WTC11 (cell line): ENCODE measurements around the gene ARID3C. TPM values are rescaled to one million over a fixed set of nuclear protein-coding genes. Genes with fewer than 3 reads are reported as not detected.

Experiments used
- ATAC-seq: fragments of 200-7000 bp; cut with Tn5 transposase; 2 replicates; pipeline ENCODE4 v1.10.0; 2021; ENCODE audit warnings: mild to moderate bottlenecking, moderate library complexity
- CTCF ChIA-PET: fragments of 300-600 bp; sonication (Branson Sonifier 250); formaldehyde crosslinking; loops from one replicate; lab custom pipeline; 2021; ENCODE audit warnings: antibody characterized with exemption; lab: Charles Lee
- POLR2A ChIA-PET: fragments of 350-600 bp; sonication (Branson Sonifier 250); formaldehyde crosslinking; loops from one replicate; lab custom pipeline; 2021; ENCODE audit warnings: antibody characterized with exemption; lab: Charles Lee
- DNase-seq: peaks from one replicate; pipeline ENCODE4 v3.0.0; 2021; ENCODE audit warnings: low spot score
- H3K27ac Mint-ChIP-seq: 2 replicates; pipeline ENCODE4 v1.8.0; 2021; ENCODE audit warnings: mixed read lengths
- H3K27me3 Mint-ChIP-seq: 2 replicates; pipeline ENCODE4 v1.8.0; 2021; ENCODE audit warnings: low read depth, mild to moderate bottlenecking, moderate library complexity, mixed read lengths
- H3K36me3 Mint-ChIP-seq: 2 replicates; pipeline ENCODE4 v1.8.0; 2021; ENCODE audit warnings: mixed read lengths
- H3K4me1 Mint-ChIP-seq: 2 replicates; pipeline ENCODE4 v1.8.0; 2022; ENCODE audit warnings: mixed read lengths
- H3K4me3 Mint-ChIP-seq: 2 replicates; pipeline ENCODE4 v1.8.0; 2021; ENCODE audit warnings: mild to moderate bottlenecking, moderate library complexity, mixed read lengths
- H3K9me3 Mint-ChIP-seq: 2 replicates; pipeline ENCODE4 v1.8.0; 2021; ENCODE audit warnings: mixed read lengths
- AFF4 ChIP-seq: sonication (generic); formaldehyde crosslinking; IDR thresholded peaks from 2 replicates; pipeline ENCODE4 v1.8.1; 2023; ENCODE audit warnings: mild to moderate bottlenecking, missing genetic modification reagents, borderline replicate concordance
- ARID4B ChIP-seq: sonication (generic); formaldehyde crosslinking; IDR thresholded peaks from 2 replicates; pipeline ENCODE4 v1.8.0; 2023; ENCODE audit warnings: missing genetic modification reagents, mild to moderate bottlenecking, borderline replicate concordance
- FOXK1 ChIP-seq: sonication (generic); formaldehyde crosslinking; IDR thresholded peaks from 2 replicates; pipeline ENCODE4 v1.8.0; 2022; ENCODE audit warnings: mild to moderate bottlenecking, moderate library complexity, missing genetic modification reagents
- JUN ChIP-seq: sonication (generic); formaldehyde crosslinking; IDR thresholded peaks from 2 replicates; pipeline ENCODE4 v1.8.0; 2023; ENCODE audit warnings: mild to moderate bottlenecking, missing genetic modification reagents
- MYBL2 ChIP-seq: sonication (generic); formaldehyde crosslinking; IDR thresholded peaks from 2 replicates; pipeline ENCODE4 v1.8.1; 2023; ENCODE audit warnings: mild to moderate bottlenecking, moderate library complexity, missing genetic modification reagents
- NR1H2 ChIP-seq: sonication (generic); formaldehyde crosslinking; IDR thresholded peaks from 2 replicates; pipeline ENCODE4 v1.9.0; 2021; ENCODE audit warnings: mild to moderate bottlenecking, moderate library complexity, missing genetic modification reagents
- NR2C2 ChIP-seq: sonication (generic); formaldehyde crosslinking; IDR thresholded peaks from 2 replicates; pipeline ENCODE4 v1.8.0; 2022; ENCODE audit warnings: mild to moderate bottlenecking, missing genetic modification reagents
- NR3C1 ChIP-seq: sonication (generic); formaldehyde crosslinking; conservative IDR thresholded peaks from 2 replicates; pipeline ENCODE4 v1.8.1; 2023; ENCODE audit warnings: low read depth, mild to moderate bottlenecking, missing genetic modification reagents
- OVOL2 ChIP-seq: fragments of 250-450 bp; sonication (Bioruptor Pico); IDR thresholded peaks from 2 replicates; pipeline ENCODE4 v1.9.0; 2021; ENCODE audit warnings: mild to moderate bottlenecking, borderline replicate concordance
- SMAD4 ChIP-seq: sonication (generic); formaldehyde crosslinking; IDR thresholded peaks from 2 replicates; pipeline ENCODE4 v1.8.0; 2022; ENCODE audit warnings: mild to moderate bottlenecking, missing genetic modification reagents
- TEAD1 ChIP-seq: sonication (generic); formaldehyde crosslinking; IDR thresholded peaks from 2 replicates; pipeline ENCODE4 v1.8.0; 2022; ENCODE audit warnings: mild to moderate bottlenecking, missing genetic modification reagents
- ZBTB21 ChIP-seq: sonication (generic); formaldehyde crosslinking; IDR thresholded peaks from 2 replicates; pipeline ENCODE4 v1.8.1; 2023; ENCODE audit warnings: mild to moderate bottlenecking, missing genetic modification reagents, borderline replicate concordance
- ZNF317 ChIP-seq: sonication (generic); formaldehyde crosslinking; IDR thresholded peaks from 2 replicates; pipeline ENCODE4 v1.8.1; 2023; ENCODE audit warnings: low read depth, mild to moderate bottlenecking, moderate library complexity, missing genetic modification reagents, borderline replicate concordance
- ZNF512 ChIP-seq: sonication (generic); formaldehyde crosslinking; IDR thresholded peaks from 2 replicates; pipeline ENCODE4 v1.8.1; 2022; ENCODE audit warnings: missing genetic modification reagents, borderline replicate concordance
- total RNA-seq: library from RNA; stranded (reverse); gene quantifications from 3 replicates; pipeline ENCODE4 v1.2.3, GENCODE V29; 2021

Gene ARID3C
- total RNA-seq, 1 experiment from 2014 or later: 0.15 TPM

- no peak overlapping the region for H3K4me3 Mint-ChIP-seq
- DNase-seq (no peak), ATAC-seq (no peak)
- no peaks in the 10 kb centered on the region for H3K9me3 Mint-ChIP-seq
- peaks cover 54% of the 10 kb centered on the region for H3K27me3 Mint-ChIP-seq
- TF ChIP-seq TEAD1 (CRISPR knock-in tag) (no peak), JUN (no peak), OVOL2 (CRISPR knock-in tag) (no peak), FOXK1 (CRISPR knock-in tag) (no peak), ARID4B (CRISPR knock-in tag) (no peak), NR3C1 (CRISPR knock-in tag) (no peak), ZNF317 (CRISPR knock-in tag) (no peak), SMAD4 (CRISPR knock-in tag) (no peak), NR2C2 (CRISPR knock-in tag) (no peak), ZBTB21 (CRISPR knock-in tag) (no peak), MYBL2 (CRISPR knock-in tag) (no peak), AFF4 (CRISPR knock-in tag) (no peak)
- peaks cover 32% of the 10 kb centered on the region for H3K4me1 Mint-ChIP-seq
- POLR2A ChIA-PET: interaction anchor here (1.1 to 1.2 kb wide), 2 partner anchors 10 to 13 kb away, joined by 6 to 8 read pairs; partner anchors contain the start of gene GALT
- CTCF ChIA-PET: interaction anchor here (0.7 to 6.7 kb wide), 25 partner anchors 8 to 896 kb away, joined by 3 to 94 read pairs (median 6); partner anchors contain the start of genes DCTN3, GALT, IL11RA and RPP25L
- H3K36me3 Mint-ChIP-seq: peaks cover 4% of the 10 kb centered on the region
- no peak overlapping the region for H3K27ac Mint-ChIP-seq
These were observed 4.3 kb upstream of the ARID3C start for GRCh38 chr9:34633166-34633565.

GRCh38 chr9:34630402-34631154 is 1.7 kb upstream of the ARID3C start:
- Mint-ChIP-seq H3K36me3 (peaks cover 4% of the 10 kb centered on the region), H3K9me3 (no peaks in the 10 kb centered on the region), H3K4me3 (peak overlapping the region; percentile 73), H3K4me1 (peaks cover 24% of the 10 kb centered on the region), H3K27me3 (peaks cover 72% of the 10 kb centered on the region), H3K27ac (no peak overlapping the region)
- ChIA-PET CTCF (interaction anchor here (1.9 to 3.4 kb wide), 4 partner anchors 16 to 83 kb away, joined by 6 to 12 read pairs (median 9); partner anchors contain the start of gene GALT), POLR2A (interaction anchor here (0.6 kb wide), 1 partner anchor 227 kb away, joined by 5 read pairs; no protein-coding TSS in a partner anchor)
- DNase-seq: no peak
- TF ChIP-seq NR1H2: no peak
- no peak for ATAC-seq

- H3K9me3 Mint-ChIP-seq: no peaks in the 10 kb centered on the region
- ATAC-seq: no peak
- no peak for TF ChIP-seq ZNF512
- TF ChIP-seq, all 79 proteins: peak for 0
These were observed 584 bp upstream of the ARID3C start for GRCh38 chr9:34629491-34629808.

More at GRCh38 chr9:34629491-34629808, 584 bp upstream of the ARID3C start:
- peaks cover 21% of the 10 kb centered on the region for H3K4me1 Mint-ChIP-seq
- ChIA-PET POLR2A (no interaction called here), CTCF (interaction anchor here (0.8 to 3.4 kb wide), 11 partner anchors 8 to 110 kb away, joined by 3 to 12 read pairs (median 6); partner anchors contain the start of genes DCTN3, GALT and SIGMAR1)
- peak overlapping the region; percentile 73 for H3K4me3 Mint-ChIP-seq
- no peak overlapping the region for H3K27ac Mint-ChIP-seq
- no peak for DNase-seq
- no peaks in the 10 kb centered on the region; the same call in 1 of the 2 replicates for H3K36me3 Mint-ChIP-seq
- peaks cover 84% of the 10 kb centered on the region for H3K27me3 Mint-ChIP-seq
